Type B pancreatic cell (in vitro differentiated cells): Measurements from ENCODE around the gene MED20. TPM values are rescaled to one million over a fixed set of nuclear protein-coding genes. Genes with fewer than 3 reads are reported as not detected.

Experiments used
- DNase-seq: peaks from one replicate; pipeline ENCODE4 v3.0.0; 2021; ENCODE audit warnings: mixed read lengths; ENCODE audit not compliant: unreplicated experiment; ENCODE audit errors: extremely low spot score
- H3K27ac Mint-ChIP-seq: 2 replicates; pipeline ENCODE4 v1.8.0; 2021; ENCODE audit warnings: mild to moderate bottlenecking, mixed read lengths
- H3K27me3 Mint-ChIP-seq: 2 replicates; pipeline ENCODE4 v1.8.0; 2021; ENCODE audit warnings: mixed read lengths
- H3K36me3 Mint-ChIP-seq: 2 replicates; pipeline ENCODE4 v1.8.0; 2021; ENCODE audit warnings: mixed read lengths
- H3K4me1 Mint-ChIP-seq: one replicate; pipeline ENCODE4 v1.8.0; 2021; ENCODE audit warnings: mixed read lengths; ENCODE audit not compliant: unreplicated experiment
- H3K4me3 Mint-ChIP-seq: 2 replicates; pipeline ENCODE4 v1.8.0; 2021; ENCODE audit warnings: mild to moderate bottlenecking, mixed read lengths
- H3K9me3 Mint-ChIP-seq: 2 replicates; pipeline ENCODE4 v1.8.0; 2021; ENCODE audit warnings: mixed read lengths
- CTCF ChIP-seq: fragments of 200-600 bp; sonication (generic); conservative IDR thresholded peaks from 2 replicates; pipeline ENCODE4 v1.5.0; 2021; ENCODE audit warnings: antibody characterized with exemption, mild to moderate bottlenecking
- total RNA-seq: library from RNA; stranded (reverse); gene quantifications from 2 replicates; pipeline ENCODE4 v1.2.1, GENCODE V29; 2021; ENCODE audit warnings: low replicate concordance

The MED20 gene
- total RNA-seq, 1 donor from 2014 or later = 31.8 TPM

GRCh38 chr6:41885930-41886329 lies 35.0 kb downstream of the MED20 start:
- no peak overlapping the region for H3K27ac Mint-ChIP-seq
- no peaks in the 10 kb centered on the region for H3K9me3 Mint-ChIP-seq
- peaks cover 5% of the 10 kb centered on the region for H3K4me1 Mint-ChIP-seq

GRCh38 chr6:41884957-41885356 lies 36.0 kb downstream of the MED20 start:
- Mint-ChIP-seq H3K9me3 (no peaks in the 10 kb centered on the region), H3K36me3 (no peaks in the 10 kb centered on the region), H3K27ac (no peak overlapping the region), H3K4me1 (peaks cover 5% of the 10 kb centered on the region), H3K4me3 (no peak overlapping the region), H3K27me3 (no peaks in the 10 kb centered on the region)
- DNase-seq = no peak
- TF ChIP-seq CTCF = no peak

More at GRCh38 chr6:41885930-41886329, 35.0 kb downstream of the MED20 start:
- TF ChIP-seq CTCF = no peak
- DNase-seq = no peak
- Mint-ChIP-seq H3K4me3 (no peak overlapping the region), H3K36me3 (no peaks in the 10 kb centered on the region), H3K27me3 (no peaks in the 10 kb centered on the region)

GRCh38 chr6:41881506-41881905 lies 39.4 kb downstream of the MED20 start:
- no peaks in the 10 kb centered on the region for H3K9me3 Mint-ChIP-seq
- TF ChIP-seq CTCF = no peak
- DNase-seq = no peak

GRCh38 chr6:41878961-41879405 lies 42.0 kb downstream of the MED20 start:
- no peaks in the 10 kb centered on the region for H3K27me3 Mint-ChIP-seq
- no peak overlapping the region for H3K4me3 Mint-ChIP-seq
- no peak for DNase-seq
- no peaks in the 10 kb centered on the region for H3K36me3 Mint-ChIP-seq
- no peaks in the 10 kb centered on the region for H3K4me1 Mint-ChIP-seq
- no peak for TF ChIP-seq CTCF
- no peak overlapping the region for H3K27ac Mint-ChIP-seq
- no peaks in the 10 kb centered on the region for H3K9me3 Mint-ChIP-seq

More at GRCh38 chr6:41881506-41881905, 39.4 kb downstream of the MED20 start:
- H3K36me3 Mint-ChIP-seq = no peaks in the 10 kb centered on the region
- H3K4me1 Mint-ChIP-seq = no peaks in the 10 kb centered on the region
- no peak overlapping the region for H3K4me3 Mint-ChIP-seq
- H3K27ac Mint-ChIP-seq = no peak overlapping the region
- no peaks in the 10 kb centered on the region for H3K27me3 Mint-ChIP-seq

GRCh38 chr6:41878246-41878645 lies 42.7 kb downstream of the MED20 start:
- Mint-ChIP-seq H3K27me3 (no peaks in the 10 kb centered on the region), H3K4me3 (no peak overlapping the region), H3K4me1 (no peaks in the 10 kb centered on the region), H3K27ac (no peak overlapping the region), H3K36me3 (no peaks in the 10 kb centered on the region), H3K9me3 (no peaks in the 10 kb centered on the region)
- DNase-seq = no peak
- no peak for TF ChIP-seq CTCF
